ENCODE measurements around the gene XXYLT1. TPM values are rescaled to one million over a fixed set of nuclear protein-coding genes. Genes with fewer than 3 reads are reported as not detected.

Gene XXYLT1
- polyA plus RNA-seq, 1 donor (not counting 4 experiments of a cell fraction or from before 2014, with no cell fraction given), result 11.1 TPM

- H3K79me2 ChIP-seq (ENCODE audit: control insufficient read depth, insufficient read depth, low read length), result peaks cover 1% of the 10 kb centered on the region
- no peaks in the 10 kb centered on the region for H3K36me3 ChIP-seq (ENCODE audit: control insufficient read depth in 2 of 2, extremely low read depth in 1 of 2, insufficient read depth in 2 of 2, low read length in 2 of 2)
- TF ChIP-seq EZH2 (IDR thresholded peaks at IDR 0.05; ENCODE audit: low read length), result no peak
- TF ChIP-seq CTCF (optimal IDR thresholded peaks at IDR 0.05 in 1 of 3, IDR thresholded peaks at IDR 0.05 in 1 of 3, conservative IDR thresholded peaks at IDR 0.05 in 1 of 3; ENCODE audit: extremely low read depth in 1 of 3, insufficient read depth in 2 of 3, low read length in 3 of 3), result no peak
- no peak for FAIRE-seq
- no peak for DNase-seq (ENCODE audit: low read depth, low spot score)
- H3K9me1 ChIP-seq (ENCODE audit: control insufficient read depth, extremely low read depth, insufficient read depth, low read length), result no peaks in the 10 kb centered on the region
- no peak overlapping the region for H3K27ac ChIP-seq (ENCODE audit: control insufficient read depth, insufficient read depth, low read length)
- H3K9me3 ChIP-seq (ENCODE audit: control insufficient read depth, low read depth, low read length), result no peaks in the 10 kb centered on the region
- H3K27me3 ChIP-seq (ENCODE audit: control insufficient read depth, extremely low read depth, insufficient read depth, low read length), result no peaks in the 10 kb centered on the region
- no peak overlapping the region for H3K4me3 ChIP-seq (ENCODE audit: control insufficient read depth in 2 of 3, extremely low read depth in 1 of 3, insufficient read depth in 2 of 3, low read depth in 1 of 3, low read length in 3 of 3)
- H4K20me1 ChIP-seq (ENCODE audit: control insufficient read depth, extremely low read depth, insufficient read depth, low read length), result no peaks in the 10 kb centered on the region
- no peak overlapping the region for H2AFZ ChIP-seq (ENCODE audit: control insufficient read depth, low read length)
- H3K9ac ChIP-seq (ENCODE audit: control insufficient read depth, extremely low read depth, insufficient read depth, low read length), result no peak overlapping the region
- H3K4me2 ChIP-seq (ENCODE audit: control insufficient read depth, extremely low read depth, insufficient read depth, low read depth, low read length), result no peak overlapping the region
- peaks cover 24% of the 10 kb centered on the region for H3K4me1 ChIP-seq (ENCODE audit: control insufficient read depth, extremely low read depth, insufficient read depth, low read length)
- dilution Hi-C loops (cut with MboI; ENCODE audit: extremely low pct_ligation_motif_present, low sequenced_read_pairs), result no loop called here
Measured at GRCh38 chr3:195181113-195181498, 89.9 kb downstream of the XXYLT1 start.

DNA sequence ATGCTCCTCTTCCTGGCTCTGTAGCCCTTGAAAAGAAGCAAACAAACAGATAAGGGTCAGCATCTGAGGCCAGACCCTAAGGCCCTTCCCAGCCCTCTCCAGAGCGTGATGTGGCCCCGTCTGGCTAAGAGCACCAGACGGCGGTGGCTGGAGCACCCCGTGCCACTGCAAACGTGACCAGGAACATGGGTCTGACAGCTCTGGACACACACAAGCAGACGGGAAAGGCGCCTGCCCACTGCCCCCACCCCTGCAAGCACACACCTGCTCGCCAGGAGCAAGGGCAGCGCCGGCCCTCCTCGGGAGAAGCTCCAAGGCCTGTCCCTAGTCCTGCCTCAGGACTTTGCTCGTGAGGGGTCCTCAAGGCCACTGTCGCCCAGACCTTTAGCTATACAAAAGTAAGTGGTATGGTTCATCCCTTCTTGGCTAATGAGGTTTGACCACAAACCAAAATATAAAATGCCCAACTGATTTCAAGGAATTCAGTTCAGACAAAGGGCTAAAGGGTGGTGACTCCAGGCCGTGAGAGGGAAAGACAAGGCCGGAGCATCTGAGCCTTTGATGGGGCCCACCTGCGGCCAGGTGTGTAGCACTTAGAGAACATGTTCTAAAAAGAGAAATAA lies 90.4 kb downstream of the XXYLT1 start:
- no peak for FAIRE-seq
- H3K9ac ChIP-seq (ENCODE audit: control insufficient read depth, extremely low read depth, insufficient read depth, low read length), result no peak overlapping the region
- H3K4me1 ChIP-seq (ENCODE audit: control insufficient read depth, extremely low read depth, insufficient read depth, low read length), result peaks cover 19% of the 10 kb centered on the region
- no peak overlapping the region for H2AFZ ChIP-seq (ENCODE audit: control insufficient read depth, low read length)
- dilution Hi-C loops (cut with MboI; ENCODE audit: extremely low pct_ligation_motif_present, low sequenced_read_pairs), result no loop called here
- no peaks in the 10 kb centered on the region for H3K36me3 ChIP-seq (ENCODE audit: control insufficient read depth in 2 of 2, extremely low read depth in 1 of 2, insufficient read depth in 2 of 2, low read length in 2 of 2)
- no peaks in the 10 kb centered on the region for H3K27me3 ChIP-seq (ENCODE audit: control insufficient read depth, extremely low read depth, insufficient read depth, low read length)
- no peak overlapping the region for H3K4me3 ChIP-seq (ENCODE audit: control insufficient read depth in 2 of 3, extremely low read depth in 1 of 3, insufficient read depth in 2 of 3, low read depth in 1 of 3, low read length in 3 of 3)
- H3K9me3 ChIP-seq (ENCODE audit: control insufficient read depth, low read depth, low read length), result no peaks in the 10 kb centered on the region
- no peak overlapping the region for H3K27ac ChIP-seq (ENCODE audit: control insufficient read depth, insufficient read depth, low read length)
- H3K79me2 ChIP-seq (ENCODE audit: control insufficient read depth, insufficient read depth, low read length), result no peaks in the 10 kb centered on the region
- no peaks in the 10 kb centered on the region for H4K20me1 ChIP-seq (ENCODE audit: control insufficient read depth, extremely low read depth, insufficient read depth, low read length)
- no peak overlapping the region for H3K4me2 ChIP-seq (ENCODE audit: control insufficient read depth, extremely low read depth, insufficient read depth, low read depth, low read length)
- no peak for DNase-seq (ENCODE audit: low read depth, low spot score)
- no peaks in the 10 kb centered on the region for H3K9me1 ChIP-seq (ENCODE audit: control insufficient read depth, extremely low read depth, insufficient read depth, low read length)
- TF ChIP-seq CTCF (optimal IDR thresholded peaks at IDR 0.05 in 1 of 3, IDR thresholded peaks at IDR 0.05 in 1 of 3, conservative IDR thresholded peaks at IDR 0.05 in 1 of 3; ENCODE audit: extremely low read depth in 1 of 3, insufficient read depth in 2 of 3, low read length in 3 of 3) (no peak), EZH2 (IDR thresholded peaks at IDR 0.05; ENCODE audit: low read length) (no peak)
